HCT116 (cell line): Measurements from ENCODE around the gene PPFIA2.

Experiments used
- CBX3 ChIP-seq: IDR thresholded peaks from 2 replicates; pipeline ENCODE4 v1.6.1; 2012; ENCODE audit warnings: low read depth
- EZH2phosphoT487 ChIP-seq: fragments of 200-600 bp; IDR thresholded peaks from 2 replicates; pipeline ENCODE4 v1.6.1; 2018; ENCODE audit warnings: antibody characterized with exemption, borderline replicate concordance
- POLR2A ChIP-seq: IDR thresholded peaks from 2 replicates; pipeline ENCODE4 v1.7.0; 2011; ENCODE audit warnings: borderline replicate concordance; ENCODE audit not compliant: insufficient read depth, insufficient read length; ENCODE audit errors: extremely low read depth
- ZFX ChIP-seq: fragments of 450-650 bp; IDR thresholded peaks from 2 replicates; pipeline ENCODE4 v1.6.1; 2017
- TF ChIP-seq, protein P1 (sequence below), 3 experiments: fragments of 200-600 bp in 1 of 3; sonication (generic) in 1 of 3; IDR thresholded peaks in 2 of 3; conservative IDR thresholded peaks in 1 of 3; 2 replicates each; pipeline ENCODE4 v1.5.1; 2012 to 2017; ENCODE audit warnings: low read depth in 2 of 3, low read length in 2 of 3, antibody characterized with exemption in 1 of 3, borderline replicate concordance in 1 of 3, control low read depth in 1 of 3, mild to moderate bottlenecking in 1 of 3, mixed read lengths in 1 of 3, mixed run types in 1 of 3, moderate library complexity in 1 of 3; ENCODE audit not compliant: insufficient read depth in 1 of 3

DNA sequence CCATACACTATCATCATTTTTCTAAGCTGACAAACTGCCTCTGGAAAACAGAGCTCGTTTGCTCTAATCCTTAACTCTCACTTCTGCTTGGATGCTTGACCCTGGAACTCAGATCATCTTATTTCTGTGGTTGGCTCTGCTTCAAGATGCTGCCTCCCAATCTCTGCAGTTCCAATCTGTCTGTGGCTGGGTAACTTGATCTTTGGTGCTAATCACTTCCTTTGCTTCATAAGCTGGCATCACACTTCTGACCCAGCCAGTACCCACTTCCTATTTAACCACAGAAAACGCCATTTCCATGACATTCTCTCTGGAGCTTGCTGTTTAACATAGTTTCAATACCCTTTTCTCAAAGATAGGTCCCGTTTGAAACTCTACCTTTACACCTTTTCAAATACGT, 427.1 kb downstream of the PPFIA2 start:
- TF ChIP-seq, protein P1, sequence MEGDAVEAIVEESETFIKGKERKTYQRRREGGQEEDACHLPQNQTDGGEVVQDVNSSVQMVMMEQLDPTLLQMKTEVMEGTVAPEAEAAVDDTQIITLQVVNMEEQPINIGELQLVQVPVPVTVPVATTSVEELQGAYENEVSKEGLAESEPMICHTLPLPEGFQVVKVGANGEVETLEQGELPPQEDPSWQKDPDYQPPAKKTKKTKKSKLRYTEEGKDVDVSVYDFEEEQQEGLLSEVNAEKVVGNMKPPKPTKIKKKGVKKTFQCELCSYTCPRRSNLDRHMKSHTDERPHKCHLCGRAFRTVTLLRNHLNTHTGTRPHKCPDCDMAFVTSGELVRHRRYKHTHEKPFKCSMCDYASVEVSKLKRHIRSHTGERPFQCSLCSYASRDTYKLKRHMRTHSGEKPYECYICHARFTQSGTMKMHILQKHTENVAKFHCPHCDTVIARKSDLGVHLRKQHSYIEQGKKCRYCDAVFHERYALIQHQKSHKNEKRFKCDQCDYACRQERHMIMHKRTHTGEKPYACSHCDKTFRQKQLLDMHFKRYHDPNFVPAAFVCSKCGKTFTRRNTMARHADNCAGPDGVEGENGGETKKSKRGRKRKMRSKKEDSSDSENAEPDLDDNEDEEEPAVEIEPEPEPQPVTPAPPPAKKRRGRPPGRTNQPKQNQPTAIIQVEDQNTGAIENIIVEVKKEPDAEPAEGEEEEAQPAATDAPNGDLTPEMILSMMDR (IDR thresholded peaks at IDR 0.05 in 2 of 3, conservative IDR thresholded peaks at IDR 0.05 in 1 of 3; ENCODE audit: borderline replicate concordance in 1 of 3, insufficient read depth in 1 of 3, low read depth in 2 of 3, low read length in 2 of 3) = no peak
- no peak for TF ChIP-seq EZH2phosphoT487
- TF ChIP-seq CBX3 = no peak
- no peak for TF ChIP-seq POLR2A
- TF ChIP-seq ZFX = no peak
